Neuronal stem cell (in vitro differentiated cells): Measurements from ENCODE around the gene FAAP100.

ENCODE experiments used
- DNase-seq: peaks from one replicate; pipeline ENCODE4 v3.0.0-alpha.2; 2013; ENCODE audit warnings: low spot score
- H2AFZ ChIP-seq: one replicate; pipeline ENCODE4 v1.6.1; 2013; ENCODE audit warnings: mild to moderate bottlenecking, low read length, inconsistent platforms
- H2AK5ac ChIP-seq: 2 replicates; pipeline ENCODE4 v1.6.1; 2013; ENCODE audit warnings: low read depth, mild to moderate bottlenecking, inconsistent platforms, low read length, moderate library complexity, mixed read lengths
- H2BK120ac ChIP-seq: 2 replicates; pipeline ENCODE4 v1.6.1; 2013; ENCODE audit warnings: low read depth, mild to moderate bottlenecking, inconsistent platforms, low read length, moderate library complexity, mixed read lengths
- H2BK12ac ChIP-seq: one replicate; pipeline ENCODE4 v1.6.1; 2013; ENCODE audit warnings: low read length, inconsistent platforms
- H2BK15ac ChIP-seq: 2 replicates; pipeline ENCODE4 v1.6.1; 2013; ENCODE audit warnings: mild to moderate bottlenecking, low read length, inconsistent platforms, mixed read lengths
- H2BK5ac ChIP-seq: one replicate; pipeline ENCODE4 v1.6.1; 2013; ENCODE audit warnings: inconsistent platforms, mild to moderate bottlenecking, low read length, moderate library complexity
- H3K14ac ChIP-seq: one replicate; pipeline ENCODE4 v1.6.1; 2013; ENCODE audit warnings: low read length, inconsistent platforms
- H3K18ac ChIP-seq: 2 replicates; pipeline ENCODE4 v1.6.1; 2013; ENCODE audit warnings: low read length, inconsistent platforms
- H3K23ac ChIP-seq: 2 replicates; pipeline ENCODE4 v1.6.1; 2013; ENCODE audit warnings: low read depth, mild to moderate bottlenecking, mixed read lengths, low read length, inconsistent platforms; ENCODE audit not compliant: poor library complexity
- H3K27ac ChIP-seq: replicated peaks from 3 replicates; pipeline ENCODE4 v1.5.1; 2013; ENCODE audit warnings: low read length, inconsistent platforms
- H3K27me3 ChIP-seq, 3 experiments: 2 replicates each; pipeline ENCODE4 v1.6.1; 2013; ENCODE audit warnings: low read length in 3 of 3, mild to moderate bottlenecking in 2 of 3, inconsistent platforms in 1 of 3, low read depth in 1 of 3, mixed read lengths in 1 of 3, moderate library complexity in 1 of 3; ENCODE audit not compliant: control insufficient read depth in 3 of 3, insufficient read depth in 3 of 3
- H3K36me3 ChIP-seq, 2 donors: replicated peaks in 1 of 2; 2 replicates each; pipeline ENCODE4 v1.6.1; 2013; ENCODE audit warnings: low read length in 2 of 2; ENCODE audit not compliant: control insufficient read depth in 2 of 2, insufficient read depth in 2 of 2
- H3K4ac ChIP-seq: 2 replicates; pipeline ENCODE4 v1.6.1; 2013; ENCODE audit warnings: inconsistent platforms, mild to moderate bottlenecking, low read length, moderate library complexity
- H3K4me1 ChIP-seq, 2 donors: 1 replicate in 1 of 2; 2 replicates in 1 of 2; pipeline ENCODE4 v1.6.1; 2013; ENCODE audit warnings: low read length in 2 of 2, low read depth in 1 of 2; ENCODE audit not compliant: control insufficient read depth in 2 of 2, insufficient read depth in 1 of 2
- H3K4me2 ChIP-seq: one replicate; pipeline ENCODE4 v1.6.1; 2013; ENCODE audit warnings: mild to moderate bottlenecking, low read length, inconsistent platforms; ENCODE audit not compliant: insufficient read depth, poor library complexity, severe bottlenecking
- H3K4me3 ChIP-seq, 2 donors: 2 replicates each; pipeline ENCODE4 v1.5.1; 2013; ENCODE audit warnings: low read length in 2 of 2, mild to moderate bottlenecking in 2 of 2, inconsistent platforms in 1 of 2, moderate library complexity in 1 of 2
- H3K79me1 ChIP-seq: one replicate; pipeline ENCODE4 v1.6.1; 2013; ENCODE audit warnings: low read depth, mild to moderate bottlenecking, inconsistent platforms, low read length, moderate library complexity
- H3K9ac ChIP-seq: one replicate; pipeline ENCODE4 v1.6.1; 2013; ENCODE audit warnings: mild to moderate bottlenecking, low read depth, low read length, inconsistent platforms; ENCODE audit not compliant: poor library complexity
- H3K9me3 ChIP-seq, 2 donors: replicated peaks in 1 of 2; 2 replicates each; pipeline versions ENCODE3 to v1.6.1; 2013; ENCODE audit warnings: low read length in 2 of 2, mild to moderate bottlenecking in 2 of 2, inconsistent platforms in 1 of 2, low read depth in 1 of 2, mixed read lengths in 1 of 2, moderate library complexity in 1 of 2; ENCODE audit not compliant: control insufficient read depth in 2 of 2, insufficient read depth in 1 of 2
- H4K8ac ChIP-seq: one replicate; pipeline ENCODE4 v1.6.1; 2013; ENCODE audit warnings: low read depth, mild to moderate bottlenecking, inconsistent platforms, low read length, moderate library complexity
- H4K91ac ChIP-seq: one replicate; pipeline ENCODE4 v1.6.1; 2013; ENCODE audit warnings: low read length, low read depth, mild to moderate bottlenecking, inconsistent platforms; ENCODE audit not compliant: poor library complexity
- WGBS, 2 donors: extraction: QIAGEN DNeasy Blood & Tissue Kit; methylation state at CpG; one replicate each; pipeline ENCODE4 v1.1.7; 2013; ENCODE audit warnings: missing lambda C conversion rate in 2 of 2, mixed read lengths in 1 of 2; ENCODE audit not compliant: insufficient read length in 2 of 2, insufficient replicate concordance in 1 of 2; ENCODE audit errors: extremely low coverage in 2 of 2; 5-methylcytosine and 5-hydroxymethylcytosine counted together

The FAAP100 gene

DNA sequence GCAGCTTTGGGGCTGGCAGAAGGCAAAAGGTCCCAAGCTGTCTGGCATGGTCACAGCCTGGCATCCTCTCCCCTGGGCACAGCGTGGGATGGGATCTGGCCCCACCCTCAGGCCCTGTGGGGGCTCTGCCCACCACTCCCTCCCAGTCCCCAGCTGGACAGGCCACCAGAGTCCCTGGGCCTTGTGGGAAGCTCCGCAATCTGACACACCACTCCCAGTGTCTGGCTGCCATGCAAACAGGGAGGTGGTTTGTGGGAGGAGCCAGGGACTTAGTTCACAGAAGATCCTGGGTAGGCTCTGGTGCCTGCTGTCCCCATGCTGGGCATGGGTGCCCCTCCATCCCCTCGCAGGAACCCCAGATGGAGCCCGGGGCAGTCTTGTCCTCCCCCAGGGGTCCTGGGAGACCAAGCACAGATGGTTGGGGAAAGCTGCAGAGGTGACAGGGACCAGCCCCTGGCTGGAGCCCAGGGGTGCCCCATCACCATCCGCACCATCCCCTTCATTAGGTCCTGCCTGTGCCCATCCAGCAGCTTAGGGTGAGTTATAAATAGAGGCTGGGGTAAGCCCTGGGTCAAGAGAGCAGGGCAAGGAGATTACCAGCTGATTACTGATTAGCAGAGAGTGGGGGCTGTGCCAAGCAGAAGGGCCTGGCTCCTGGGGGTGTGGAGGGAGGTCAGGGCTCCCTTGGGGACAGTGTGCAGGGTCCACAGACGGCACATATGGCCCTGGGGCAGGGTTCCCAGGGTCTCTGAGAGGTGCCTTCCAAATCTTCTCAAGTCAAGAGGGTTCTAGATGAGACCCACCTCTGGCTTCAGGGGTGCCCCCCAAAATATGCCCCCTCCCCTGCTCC, 17.8 kb downstream of the FAAP100 start:
- WGBS, 2 donors = no CpG with 5 or more reads among the region's 6 CpGs
- H3K9ac ChIP-seq = no peak overlapping the region
- no peak overlapping the region for H4K91ac ChIP-seq
- no peak overlapping the region for H2BK5ac ChIP-seq
- no peak overlapping the region for H2AFZ ChIP-seq
- DNase-seq = no peak
- H2BK12ac ChIP-seq = no peak overlapping the region
- no peak overlapping the region for H2BK120ac ChIP-seq
- peaks cover 0 to 21% (median 6%) of the 10 kb centered on the region in 3 experiments for H3K27me3 ChIP-seq
- H3K4me2 ChIP-seq = no peak overlapping the region
- H3K4ac ChIP-seq = no peak overlapping the region
- peak overlapping the region; percentile 21 for H3K14ac ChIP-seq
- peaks cover 2 to 6% of the 10 kb centered on the region in 2 donors for H3K4me1 ChIP-seq
- H3K18ac ChIP-seq = peak overlapping the region; percentile 64
- peaks cover 3% of the 10 kb centered on the region for H3K79me1 ChIP-seq
- H3K23ac ChIP-seq = no peak overlapping the region
- no peak overlapping the region for H4K8ac ChIP-seq
- no peaks in the 10 kb centered on the region for H3K36me3 ChIP-seq
- peak overlapping the region; percentile 70 for H2AK5ac ChIP-seq
- H3K9me3 ChIP-seq = peaks cover 0 to 6% of the 10 kb centered on the region in 2 donors
- no peak overlapping the region for H2BK15ac ChIP-seq
- H3K4me3 ChIP-seq = no peak overlapping the region
- H3K27ac ChIP-seq = no peak overlapping the region

GRCh38 chr17:81533339-81534141, 18.6 kb downstream of the FAAP100 start:
- H3K4me3 ChIP-seq = no peak overlapping the region
- no peak overlapping the region for H2BK5ac ChIP-seq
- H3K4me1 ChIP-seq = peaks cover 2 to 6% of the 10 kb centered on the region in 2 donors
- peaks cover 3 to 22% (median 6%) of the 10 kb centered on the region in 3 experiments for H3K27me3 ChIP-seq
- H2BK12ac ChIP-seq = peak overlapping the region; percentile 41
- H3K4ac ChIP-seq = no peak overlapping the region
- no peak overlapping the region for H4K91ac ChIP-seq
- peaks cover 6% of the 10 kb centered on the region for H3K79me1 ChIP-seq
- H3K9ac ChIP-seq = no peak overlapping the region
- H3K18ac ChIP-seq = peak overlapping the region; percentile 48
- H3K9me3 ChIP-seq = peaks cover 0 to 6% of the 10 kb centered on the region in 2 donors
- no peak overlapping the region for H3K4me2 ChIP-seq
- no peak overlapping the region for H2BK120ac ChIP-seq
- DNase-seq = no peak
- H3K23ac ChIP-seq = no peak overlapping the region
- no peak overlapping the region for H2BK15ac ChIP-seq
- H2AK5ac ChIP-seq = peak overlapping the region; percentile 70
- H4K8ac ChIP-seq = no peak overlapping the region
- H2AFZ ChIP-seq = no peak overlapping the region
- H3K27ac ChIP-seq = no peak overlapping the region
- peak overlapping the region; percentile 71 for H3K14ac ChIP-seq
- no CpG with 5 or more reads among the region's 21 CpGs for WGBS, 2 donors
- H3K36me3 ChIP-seq = no peaks in the 10 kb centered on the region

DNA sequence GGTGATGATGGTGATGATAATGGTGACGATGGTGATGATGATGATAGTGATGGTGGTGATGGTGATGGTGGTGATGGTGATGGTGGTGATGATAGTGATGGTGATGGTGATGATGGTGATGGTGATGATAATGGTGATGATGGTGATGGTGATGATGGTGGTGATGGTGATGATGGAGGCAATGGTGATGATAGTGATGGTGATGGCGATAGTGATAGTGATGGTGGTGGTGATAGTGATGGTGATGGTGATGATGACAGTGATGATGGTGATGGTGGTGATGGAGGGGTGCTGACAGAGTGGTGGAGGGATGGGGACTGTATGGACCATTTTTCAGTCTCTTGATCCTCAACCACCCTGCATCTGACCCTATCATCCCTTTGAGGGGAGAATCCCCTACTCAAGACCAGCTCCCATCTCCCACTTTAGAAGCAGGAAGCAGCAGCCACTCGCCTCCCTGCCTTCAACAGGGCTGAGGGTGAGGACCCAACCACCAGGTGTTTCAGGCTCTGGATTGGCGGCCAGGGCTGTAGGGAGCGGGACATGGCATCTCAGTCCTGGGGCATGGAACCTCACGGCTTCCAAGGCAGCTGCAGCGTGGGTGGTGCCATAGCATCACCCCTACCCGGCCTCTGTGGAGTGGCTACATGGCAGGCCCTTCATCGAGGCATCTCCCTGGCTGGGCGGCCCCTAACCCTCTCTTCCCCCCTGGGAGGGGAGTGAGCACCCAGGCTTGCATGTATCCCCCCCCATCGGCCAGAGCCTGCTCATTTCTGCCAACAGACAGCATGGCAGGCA, 19.5 kb downstream of the FAAP100 start:
- Histone ChIP-seq H3K14ac (no peak overlapping the region), H3K9me3 (peaks cover 0 to 6% of the 10 kb centered on the region in 2 donors), H3K36me3 (no peaks in the 10 kb centered on the region), H2AFZ (no peak overlapping the region), H3K4ac (no peak overlapping the region), H4K8ac (no peak overlapping the region), H3K4me1 (peaks cover 4 to 7% of the 10 kb centered on the region in 2 donors), H3K4me2 (no peak overlapping the region), H2BK120ac (no peak overlapping the region), H2AK5ac (peak overlapping the region; percentile 14), H3K27me3 (peaks cover 6 to 22% (median 6%) of the 10 kb centered on the region in 3 experiments), H3K23ac (no peak overlapping the region), H3K27ac (no peak overlapping the region), H2BK5ac (no peak overlapping the region), H4K91ac (peak overlapping the region; percentile 12), H3K79me1 (peaks cover 6% of the 10 kb centered on the region), H2BK15ac (peak overlapping the region; percentile 37), H2BK12ac (no peak overlapping the region), H3K18ac (no peak overlapping the region), H3K4me3 (peak overlapping the region in 1 of 2 donors; percentile 51), H3K9ac (peak overlapping the region; percentile 44)
- DNase-seq = no peak
- no CpG with 5 or more reads among the region's 11 CpGs for WGBS, 2 donors
